Caco-2 (cell line): Measurements from ENCODE around the gene FRMD4A. TPM values are rescaled to one million over a fixed set of nuclear protein-coding genes. Genes with fewer than 3 reads are reported as not detected.

ENCODE experiments used
- BruUV-seq: library from RNA; stranded (reverse); fragments of 400-500 nt; replicated peaks from 2 replicates; lab custom pipeline; 2021; lab: Mats Ljungman, UMichigan
- CTCF ChIA-PET: fragments of 300-600 bp; sonication (Branson Sonifier 250); formaldehyde crosslinking; loops from one replicate; lab custom pipeline; 2022; ENCODE audit warnings: antibody characterized with exemption; lab: Charles Lee
- POLR2A ChIA-PET: fragments of 300-600 bp; sonication (Branson Sonifier 250); formaldehyde crosslinking; loops from one replicate; lab custom pipeline; 2022; ENCODE audit warnings: antibody characterized with exemption; lab: Charles Lee
- DNase-seq, 2 experiments: peaks; one replicate each; pipeline versions ENCODE4 v3.0.0 to v3.0.0-alpha.2; 2020 to 2022
- H3K27me3 ChIP-seq: replicated peaks from 2 replicates; pipeline ENCODE4 v1.6.0; 2011; ENCODE audit warnings: low read length; ENCODE audit not compliant: control insufficient read depth, insufficient read depth
- H3K36me3 ChIP-seq: 2 replicates; pipeline ENCODE4 v1.5.1; 2011; ENCODE audit warnings: low read length; ENCODE audit not compliant: control insufficient read depth, insufficient read depth
- H3K4me1 ChIP-seq: fragments of 250-450 bp; sonication (Bioruptor Pico); 2 replicates; pipeline ENCODE4 v1.5.1; 2020; ENCODE audit warnings: mild to moderate bottlenecking
- H3K4me3 ChIP-seq: 2 replicates; pipeline ENCODE4 v1.5.1; 2011; ENCODE audit warnings: low read depth, mild to moderate bottlenecking, control low read depth, low read length
- H3K9me3 ChIP-seq: fragments of 250-450 bp; sonication (Bioruptor Pico); 2 replicates; pipeline ENCODE4 v1.5.1; 2020; ENCODE audit warnings: mild to moderate bottlenecking, moderate library complexity
- H3K27ac Mint-ChIP-seq: one replicate; pipeline ENCODE4 v1.8.0; 2022; ENCODE audit warnings: mixed read lengths; ENCODE audit not compliant: unreplicated experiment
- H3K27me3 Mint-ChIP-seq: one replicate; pipeline ENCODE4 v1.8.0; 2022; ENCODE audit warnings: mixed read lengths; ENCODE audit not compliant: insufficient read depth, unreplicated experiment
- H3K36me3 Mint-ChIP-seq: one replicate; pipeline ENCODE4 v1.8.0; 2022; ENCODE audit warnings: mild to moderate bottlenecking, mixed read lengths; ENCODE audit not compliant: insufficient read depth, unreplicated experiment
- H3K4me1 Mint-ChIP-seq: one replicate; pipeline ENCODE4 v1.8.0; 2022; ENCODE audit warnings: low read depth, mixed read lengths; ENCODE audit not compliant: unreplicated experiment
- H3K4me3 Mint-ChIP-seq: one replicate; pipeline ENCODE4 v1.8.0; 2022; ENCODE audit warnings: mild to moderate bottlenecking, moderate library complexity, mixed read lengths; ENCODE audit not compliant: unreplicated experiment
- H3K9me3 Mint-ChIP-seq: one replicate; pipeline ENCODE4 v1.8.0; 2022; ENCODE audit warnings: mixed read lengths; ENCODE audit not compliant: unreplicated experiment
- CTCF ChIP-seq, 2 experiments: fragments of 200-600 bp in 1 of 2; IDR thresholded peaks; 1 replicate in 1 of 2; 2 replicates in 1 of 2; pipeline versions ENCODE4 v1.5.1 to v1.8.0; 2011 to 2022; ENCODE audit warnings: antibody characterized with exemption in 1 of 2, control low read depth in 1 of 2, inconsistent platforms in 1 of 2, low read depth in 1 of 2, low read length in 1 of 2, mild to moderate bottlenecking in 1 of 2, moderate library complexity in 1 of 2; ENCODE audit not compliant: insufficient read depth in 1 of 2, severe bottlenecking in 1 of 2, unreplicated experiment in 1 of 2
- intact Hi-C: fragments of 100-400 bp; cut with micrococcal nuclease; formaldehyde crosslinking; loops from one replicate; pipeline ENCODE4 v1.10.0; 2022; ENCODE audit not compliant: unreplicated experiment
- total RNA-seq: library from RNA; stranded (reverse); gene quantifications from 2 replicates; pipeline ENCODE4 v1.2.3, GENCODE V29; 2022

FRMD4A gene
- total RNA-seq, 1 experiment from 2014 or later = 52.1 TPM

DNA sequence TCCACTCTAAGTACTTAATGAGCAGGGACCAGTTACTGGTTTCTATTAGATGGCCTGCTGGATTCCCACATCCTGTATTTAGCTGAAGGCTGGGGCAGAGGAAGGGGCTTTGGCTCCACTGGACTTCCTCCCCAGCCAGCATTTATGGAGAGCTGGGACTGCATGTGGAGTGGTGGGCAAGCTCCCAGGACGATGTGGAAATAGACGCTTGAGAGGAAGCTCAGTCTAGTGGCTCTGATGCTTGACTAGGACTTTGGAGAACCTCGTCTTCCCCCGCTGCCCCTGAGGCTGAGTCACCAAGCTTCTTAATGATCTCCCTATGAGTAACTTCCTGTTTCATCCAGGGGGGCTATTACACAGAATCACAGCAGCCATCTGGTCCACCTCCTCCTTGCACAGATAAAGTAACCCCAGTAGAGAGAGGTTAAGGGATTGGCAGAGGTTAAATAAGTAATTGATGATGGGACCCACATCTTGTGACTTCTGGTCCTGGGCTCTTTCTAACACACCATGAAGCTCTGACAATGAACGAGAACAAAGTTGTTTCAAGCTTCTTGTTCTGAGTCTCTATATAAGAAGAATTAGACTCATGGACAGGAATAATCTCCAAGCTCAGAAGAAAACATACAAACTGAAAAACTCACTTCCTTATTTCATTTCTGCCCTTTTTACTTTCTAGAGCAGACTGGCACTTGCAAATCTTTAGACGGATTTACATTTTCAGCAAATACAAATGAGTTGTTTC is 617.7 kb downstream of the FRMD4A start:
- Histone ChIP-seq H3K4me3 (no peak overlapping the region), H3K36me3 (no peaks in the 10 kb centered on the region), H3K27me3 (no peaks in the 10 kb centered on the region), H3K9me3 (no peaks in the 10 kb centered on the region), H3K4me1 (peaks cover 72% of the 10 kb centered on the region)
- DNase-seq = no peak
- H3K27ac Mint-ChIP-seq = peak overlapping the region; percentile 66
- peaks cover 81% of the 10 kb centered on the region for H3K4me1 Mint-ChIP-seq
- intact Hi-C loops = no loop called here
- TF ChIP-seq CTCF (IDR thresholded peaks at IDR 0.05; ENCODE audit: insufficient read depth in 1 of 2, low read depth in 1 of 2, low read length in 1 of 2, severe bottlenecking in 1 of 2, unreplicated experiment in 1 of 2) = no peak
- H3K36me3 Mint-ChIP-seq = peaks cover 11% of the 10 kb centered on the region
- ChIA-PET CTCF (no interaction called here), POLR2A (no interaction called here)
- no peak overlapping the region for H3K4me3 Mint-ChIP-seq
- no peaks in the 10 kb centered on the region for H3K9me3 Mint-ChIP-seq
- no peaks in the 10 kb centered on the region for H3K27me3 Mint-ChIP-seq
- BruUV-seq = no TSS peak

- POLR2A ChIA-PET = no interaction called here
- no TSS peak for BruUV-seq
- peaks cover 77% of the 10 kb centered on the region for H3K4me1 Mint-ChIP-seq
These were observed 618.3 kb downstream of the FRMD4A start for GRCh38 chr10:13712476-13712836.

DNA sequence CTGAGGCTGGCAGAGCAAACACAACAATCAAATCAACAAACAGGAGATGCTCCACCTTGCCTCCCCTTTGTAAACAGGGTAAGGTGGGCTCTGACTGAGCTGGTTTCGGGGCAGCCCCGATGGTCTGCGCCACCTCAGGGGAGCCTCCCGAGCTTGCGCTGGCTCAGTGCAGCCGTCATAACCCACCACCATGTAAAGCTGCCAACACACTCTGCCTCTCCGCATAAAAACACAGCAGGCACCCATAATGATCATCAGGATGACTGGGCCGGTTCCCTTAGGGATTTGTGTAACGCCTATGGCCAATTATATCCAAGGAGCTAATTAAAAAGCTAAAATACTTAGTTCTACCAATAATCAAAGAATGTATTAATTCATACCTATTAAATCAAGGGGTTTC is 619.4 kb downstream of the FRMD4A start:
- H3K27ac Mint-ChIP-seq = peak overlapping the region; percentile 95
- no peak overlapping the region for H3K4me3 Mint-ChIP-seq

More at GRCh38 chr10:13712476-13712836, 618.3 kb downstream of the FRMD4A start:
- CTCF ChIA-PET = no interaction called here
- Mint-ChIP-seq H3K36me3 (peaks cover 12% of the 10 kb centered on the region), H3K27ac (peak overlapping the region; percentile 66), H3K27me3 (no peaks in the 10 kb centered on the region), H3K4me3 (no peak overlapping the region), H3K9me3 (no peaks in the 10 kb centered on the region)
- peaks cover 78% of the 10 kb centered on the region for H3K4me1 ChIP-seq
- no peak for DNase-seq
- H3K9me3 ChIP-seq = no peaks in the 10 kb centered on the region
- H3K27me3 ChIP-seq = no peaks in the 10 kb centered on the region
- no peak overlapping the region for H3K4me3 ChIP-seq
- intact Hi-C loops = no loop called here
- no peaks in the 10 kb centered on the region for H3K36me3 ChIP-seq
- TF ChIP-seq CTCF (IDR thresholded peaks at IDR 0.05; ENCODE audit: insufficient read depth in 1 of 2, low read depth in 1 of 2, low read length in 1 of 2, severe bottlenecking in 1 of 2, unreplicated experiment in 1 of 2) = no peak

More for the DNA sequence above, 619.4 kb downstream of the FRMD4A start:
- intact Hi-C loops = no loop called here
- no peaks in the 10 kb centered on the region for H3K36me3 ChIP-seq
- H3K27me3 Mint-ChIP-seq = no peaks in the 10 kb centered on the region
- POLR2A ChIA-PET = no interaction called here
- no peak for DNase-seq
- no peaks in the 10 kb centered on the region for H3K9me3 ChIP-seq
- no peak overlapping the region for H3K4me3 ChIP-seq
- no peak for TF ChIP-seq CTCF (IDR thresholded peaks at IDR 0.05; ENCODE audit: insufficient read depth in 1 of 2, low read depth in 1 of 2, low read length in 1 of 2, severe bottlenecking in 1 of 2, unreplicated experiment in 1 of 2)
- no peaks in the 10 kb centered on the region for H3K9me3 Mint-ChIP-seq
- CTCF ChIA-PET = interaction anchor here (0.9 kb wide), 1 partner anchor 41 kb away, joined by 3 read pairs; no protein-coding TSS in a partner anchor
- H3K27me3 ChIP-seq = no peaks in the 10 kb centered on the region
- BruUV-seq = no TSS peak
- peaks cover 72% of the 10 kb centered on the region for H3K4me1 Mint-ChIP-seq
- peaks cover 75% of the 10 kb centered on the region for H3K4me1 ChIP-seq
- peaks cover 22% of the 10 kb centered on the region for H3K36me3 Mint-ChIP-seq
